Muscle layer of colon (tissue), 2 donors: Measurements from ENCODE around the gene ADARB2.

ENCODE experiments used
- H3K27ac ChIP-seq: one replicate; pipeline ENCODE4 v1.7.0; 2013; ENCODE audit warnings: low read depth, mild to moderate bottlenecking, low read length, moderate library complexity
- H3K27me3 ChIP-seq, 2 donors: one replicate each; pipeline ENCODE4 v1.7.0; 2013; ENCODE audit warnings: low read length in 2 of 2, mild to moderate bottlenecking in 2 of 2; ENCODE audit not compliant: insufficient read depth in 2 of 2, control insufficient read depth in 1 of 2
- H3K36me3 ChIP-seq: one replicate; pipeline ENCODE4 v1.7.0; 2013; ENCODE audit warnings: mild to moderate bottlenecking, low read length; ENCODE audit not compliant: insufficient read depth
- H3K4me1 ChIP-seq: one replicate; pipeline ENCODE4 v1.7.0; 2013; ENCODE audit warnings: mild to moderate bottlenecking, low read length; ENCODE audit not compliant: insufficient read depth
- H3K4me3 ChIP-seq, 2 donors: one replicate each; pipeline ENCODE4 v1.7.0; 2013; ENCODE audit warnings: low read length in 2 of 2, low read depth in 1 of 2, mild to moderate bottlenecking in 1 of 2, moderate library complexity in 1 of 2
- H3K9ac ChIP-seq: one replicate; pipeline ENCODE4 v1.7.0; 2013; ENCODE audit warnings: low read length
- H3K9me3 ChIP-seq: one replicate; pipeline ENCODE4 v1.7.0; 2013; ENCODE audit warnings: mild to moderate bottlenecking, low read length
- donor health status: abdominal sarcoma.
- donor health status: Adenocarcinoma of cecum.

Gene ADARB2

GRCh38 chr10:1735562-1735961, 1.8 kb downstream of the ADARB2 start:
- no peaks in the 10 kb centered on the region for H3K4me1 ChIP-seq
- H3K36me3 ChIP-seq = no peaks in the 10 kb centered on the region
- no peak overlapping the region for H3K27ac ChIP-seq
- H3K4me3 ChIP-seq = no peak overlapping the region
- H3K27me3 ChIP-seq = peaks cover 8 to 31% of the 10 kb centered on the region in 2 donors
- no peak overlapping the region for H3K9ac ChIP-seq
- H3K9me3 ChIP-seq = no peaks in the 10 kb centered on the region

- Histone ChIP-seq H3K9me3 (no peaks in the 10 kb centered on the region), H3K4me3 (no peak overlapping the region), H3K27ac (no peak overlapping the region), H3K4me1 (no peaks in the 10 kb centered on the region), H3K27me3 (peaks cover 7 to 25% of the 10 kb centered on the region in 2 donors), H3K9ac (no peak overlapping the region), H3K36me3 (no peaks in the 10 kb centered on the region)
These were observed 3.0 kb downstream of the ADARB2 start for GRCh38 chr10:1734288-1734687.

DNA sequence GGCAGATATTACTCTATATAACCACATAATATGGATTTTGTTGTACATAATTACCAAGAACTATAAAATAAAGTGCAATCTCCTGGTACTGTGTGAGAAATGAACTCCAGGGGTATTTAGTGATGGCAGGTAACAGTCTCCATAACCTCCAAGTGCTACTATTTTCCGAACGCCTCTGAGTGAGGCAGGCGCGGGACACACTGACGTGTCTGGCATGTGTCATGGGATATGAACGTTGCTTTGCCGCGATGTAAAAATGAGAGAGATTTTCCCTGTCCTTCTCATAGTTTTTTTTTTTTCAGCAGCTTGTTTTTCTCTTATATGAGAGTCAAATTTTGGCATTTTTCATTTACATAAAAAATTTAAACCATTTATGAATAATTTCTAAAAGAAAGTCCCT, 3.6 kb downstream of the ADARB2 start:
- Histone ChIP-seq H3K4me1 (no peaks in the 10 kb centered on the region), H3K9me3 (no peaks in the 10 kb centered on the region), H3K9ac (no peak overlapping the region), H3K4me3 (no peak overlapping the region), H3K27ac (no peak overlapping the region), H3K36me3 (no peaks in the 10 kb centered on the region), H3K27me3 (peaks cover 1 to 25% of the 10 kb centered on the region in 2 donors)

- Histone ChIP-seq H3K9me3 (no peaks in the 10 kb centered on the region), H3K9ac (no peak overlapping the region), H3K4me3 (no peak overlapping the region), H3K27ac (no peak overlapping the region), H3K4me1 (no peaks in the 10 kb centered on the region), H3K36me3 (no peaks in the 10 kb centered on the region), H3K27me3 (peaks cover 0 to 21% of the 10 kb centered on the region in 2 donors)
These were observed 4.7 kb downstream of the ADARB2 start for GRCh38 chr10:1732564-1732996.

DNA sequence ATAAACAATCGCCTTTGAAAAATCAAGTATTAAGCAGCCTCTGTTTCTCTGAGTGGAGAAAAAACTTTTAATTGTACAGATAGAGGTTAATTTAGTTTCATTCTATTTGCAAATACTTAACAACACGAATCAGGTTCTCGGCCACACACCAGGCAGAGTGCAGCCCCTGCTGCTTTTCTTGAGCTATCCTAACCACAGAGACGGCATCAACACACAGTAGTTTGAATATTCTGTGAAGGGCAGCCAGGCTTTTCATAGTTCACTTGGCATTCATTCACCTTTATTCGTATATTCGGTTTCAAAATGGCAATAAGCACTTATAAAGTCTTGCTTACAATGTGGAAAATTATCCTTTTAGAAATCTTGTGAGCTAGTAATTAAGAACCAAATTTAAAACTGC, 5.7 kb downstream of the ADARB2 start:
- Histone ChIP-seq H3K27me3 (peaks cover 0 to 11% of the 10 kb centered on the region in 2 donors), H3K4me3 (no peak overlapping the region), H3K9me3 (no peaks in the 10 kb centered on the region), H3K9ac (no peak overlapping the region), H3K4me1 (no peaks in the 10 kb centered on the region), H3K27ac (no peak overlapping the region), H3K36me3 (no peaks in the 10 kb centered on the region)

DNA sequence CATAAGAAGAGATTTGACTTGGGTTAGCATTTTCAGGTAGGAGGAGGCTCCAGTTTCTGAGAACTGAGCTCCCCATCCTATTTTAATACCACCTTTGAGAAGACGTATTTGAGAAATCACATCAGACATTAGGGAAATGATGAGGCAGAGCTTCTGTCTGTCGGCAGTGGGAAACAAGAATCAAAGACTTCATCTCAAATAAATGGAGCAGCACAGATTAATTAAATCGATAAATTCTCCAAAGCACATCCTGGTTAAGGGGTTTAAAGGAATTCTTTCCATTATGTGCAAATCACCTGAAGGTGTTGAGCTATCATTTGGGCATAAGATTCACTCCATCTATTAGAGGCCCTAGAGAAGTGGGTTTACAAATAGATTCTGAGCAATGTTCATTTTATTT, 7.6 kb downstream of the ADARB2 start:
- no peak overlapping the region for H3K4me3 ChIP-seq
- no peaks in the 10 kb centered on the region for H3K9me3 ChIP-seq
- no peak overlapping the region for H3K27ac ChIP-seq
- H3K9ac ChIP-seq = no peak overlapping the region
- H3K4me1 ChIP-seq = no peaks in the 10 kb centered on the region
- H3K36me3 ChIP-seq = no peaks in the 10 kb centered on the region
- H3K27me3 ChIP-seq = peaks cover 0 to 5% of the 10 kb centered on the region in 2 donors

DNA sequence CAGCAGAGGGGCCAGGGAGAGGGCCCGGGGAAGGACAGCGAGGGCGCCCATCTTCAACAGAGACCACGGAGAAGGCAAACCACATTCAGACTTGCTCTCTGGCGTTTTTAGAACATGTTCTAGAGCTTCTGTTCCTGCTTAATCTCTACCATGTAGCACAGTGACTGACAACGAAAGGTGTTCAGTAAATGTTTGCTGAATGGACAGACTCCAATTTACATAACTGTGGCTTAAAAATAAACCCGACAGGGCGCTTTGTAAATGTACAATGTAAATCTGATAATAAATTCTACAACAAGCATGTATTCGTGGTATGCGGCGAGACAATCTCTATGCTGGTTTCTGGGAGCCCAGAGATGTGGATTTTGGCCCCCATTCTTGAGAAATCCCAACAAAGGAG, 10.5 kb downstream of the ADARB2 start:
- H3K9ac ChIP-seq = no peak overlapping the region
- H3K9me3 ChIP-seq = no peaks in the 10 kb centered on the region
- no peaks in the 10 kb centered on the region for H3K4me1 ChIP-seq
- no peak overlapping the region for H3K4me3 ChIP-seq
- H3K36me3 ChIP-seq = no peaks in the 10 kb centered on the region
- H3K27me3 ChIP-seq = no peaks in the 10 kb centered on the region
- H3K27ac ChIP-seq = no peak overlapping the region

DNA sequence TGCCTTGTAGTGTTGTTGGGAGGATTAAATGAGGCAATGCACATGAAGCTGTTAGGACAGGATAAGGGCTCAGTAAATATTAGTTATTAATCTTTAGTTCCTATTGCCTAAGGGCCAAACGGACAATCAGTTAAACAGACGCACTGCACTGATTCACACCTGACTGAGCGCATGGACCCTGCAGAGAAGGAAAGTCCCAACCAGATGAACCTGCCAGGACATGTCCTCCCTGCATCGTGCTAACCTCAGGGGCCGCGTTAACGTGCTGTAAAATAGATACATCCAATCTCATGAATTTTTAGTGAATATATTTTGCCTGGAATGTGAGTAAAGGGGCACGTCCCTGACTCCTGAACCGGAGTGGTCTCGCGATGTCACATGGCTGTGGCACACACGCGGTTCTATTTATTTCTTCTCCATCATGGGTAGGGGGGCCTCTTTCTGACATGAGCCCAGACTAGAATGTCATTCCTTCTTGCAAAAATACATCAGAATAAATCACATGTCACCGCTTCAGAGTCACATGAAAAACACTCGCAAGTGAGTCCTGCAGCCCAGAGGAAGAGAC, 12.3 kb downstream of the ADARB2 start:
- H3K9me3 ChIP-seq = no peaks in the 10 kb centered on the region
- H3K27me3 ChIP-seq = no peaks in the 10 kb centered on the region
- no peaks in the 10 kb centered on the region for H3K36me3 ChIP-seq
- no peak overlapping the region for H3K27ac ChIP-seq
- H3K4me1 ChIP-seq = no peaks in the 10 kb centered on the region
- H3K4me3 ChIP-seq = no peak overlapping the region
- no peak overlapping the region for H3K9ac ChIP-seq

DNA sequence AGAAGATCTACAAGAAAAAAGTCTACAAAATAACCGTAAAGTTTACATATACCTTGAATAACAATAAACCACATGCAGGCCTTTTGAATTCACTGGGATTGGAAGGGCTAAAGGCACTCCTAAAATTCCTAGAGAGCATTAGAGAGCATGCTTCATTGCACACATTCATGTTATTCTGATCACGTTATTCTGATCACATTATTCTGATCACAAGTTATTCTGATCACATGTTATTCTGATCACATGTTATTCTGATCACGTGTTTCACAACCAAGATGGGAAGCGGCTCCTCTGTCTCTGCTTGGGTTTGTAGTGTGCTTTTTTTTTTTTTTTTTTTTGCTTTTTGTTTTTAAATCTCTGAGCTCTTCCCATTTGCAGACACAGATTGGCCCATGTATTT, 20.5 kb downstream of the ADARB2 start:
- Histone ChIP-seq H3K9me3 (no peaks in the 10 kb centered on the region), H3K27me3 (peaks cover 0 to 7% of the 10 kb centered on the region in 2 donors), H3K36me3 (no peaks in the 10 kb centered on the region), H3K4me3 (no peak overlapping the region), H3K4me1 (no peaks in the 10 kb centered on the region), H3K9ac (no peak overlapping the region), H3K27ac (no peak overlapping the region)

DNA sequence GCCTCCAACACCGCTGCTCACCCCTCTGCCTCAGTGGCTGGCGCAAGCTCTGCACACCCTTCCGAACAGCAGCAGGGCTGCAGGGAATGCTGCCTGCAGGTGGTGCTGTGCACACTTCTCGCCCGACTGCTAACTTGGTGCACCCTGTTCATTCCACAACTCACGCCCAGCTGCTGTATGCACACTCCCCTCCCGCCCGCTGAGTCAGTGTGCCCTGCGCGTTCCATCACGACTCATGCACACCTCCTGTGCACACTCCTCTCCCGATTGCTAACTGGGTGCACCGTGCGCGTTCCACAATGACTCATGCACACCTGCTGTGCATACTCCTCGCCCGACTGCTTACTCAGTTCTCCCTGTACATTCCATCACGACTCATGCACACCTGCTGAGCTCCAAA, 21.5 kb downstream of the ADARB2 start:
- H3K27me3 ChIP-seq = peaks cover 0 to 7% of the 10 kb centered on the region in 2 donors
- no peaks in the 10 kb centered on the region for H3K36me3 ChIP-seq
- H3K9ac ChIP-seq = no peak overlapping the region
- no peaks in the 10 kb centered on the region for H3K4me1 ChIP-seq
- no peak overlapping the region for H3K27ac ChIP-seq
- no peak overlapping the region for H3K4me3 ChIP-seq
- no peaks in the 10 kb centered on the region for H3K9me3 ChIP-seq

DNA sequence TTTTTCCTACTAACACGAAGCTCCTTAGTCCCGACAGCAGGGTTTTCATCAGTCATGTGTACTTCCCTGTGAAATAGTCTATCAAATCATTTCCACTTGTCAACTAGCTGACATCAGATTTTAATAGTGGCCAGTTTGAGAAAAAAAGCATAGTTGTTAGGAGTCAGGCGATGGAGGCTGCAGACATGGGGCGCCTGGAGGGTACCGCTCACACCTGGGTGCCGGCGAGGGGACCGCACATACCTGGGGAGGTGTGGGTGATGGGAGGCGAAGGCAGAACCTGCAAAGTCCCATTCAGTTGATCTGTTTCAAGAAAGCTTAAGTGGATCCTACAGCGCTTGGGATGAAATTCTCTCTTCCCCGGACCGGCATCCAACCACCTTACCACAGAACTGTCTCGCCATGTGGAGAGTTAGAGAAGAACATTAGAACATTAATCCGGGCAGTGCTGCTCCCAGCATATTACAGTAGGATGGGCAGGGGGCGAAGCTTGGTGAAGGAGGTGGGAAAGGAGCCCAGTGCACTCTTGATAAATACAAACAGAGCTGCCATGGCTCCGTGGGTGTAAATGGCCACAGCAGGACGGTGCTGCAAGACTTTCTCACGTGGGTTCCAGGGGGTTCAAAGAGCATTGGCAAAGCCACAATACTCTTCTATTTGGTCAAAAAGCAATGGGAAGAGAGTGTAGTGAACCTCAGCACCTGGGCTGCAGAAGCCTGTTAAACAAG, 24.2 kb downstream of the ADARB2 start:
- Histone ChIP-seq H3K36me3 (no peaks in the 10 kb centered on the region), H3K4me1 (no peaks in the 10 kb centered on the region), H3K27me3 (peaks cover 0 to 2% of the 10 kb centered on the region in 2 donors), H3K9me3 (no peaks in the 10 kb centered on the region), H3K9ac (no peak overlapping the region), H3K4me3 (no peak overlapping the region), H3K27ac (no peak overlapping the region)

GRCh38 chr10:1712314-1712713, 25.0 kb downstream of the ADARB2 start:
- Histone ChIP-seq H3K36me3 (no peaks in the 10 kb centered on the region), H3K9ac (no peak overlapping the region), H3K27ac (no peak overlapping the region), H3K9me3 (no peaks in the 10 kb centered on the region), H3K4me3 (no peak overlapping the region), H3K27me3 (no peaks in the 10 kb centered on the region), H3K4me1 (no peaks in the 10 kb centered on the region)
